Amygdala (tissue), 56 donors: Measurements from ENCODE around the gene OSGEP.

Experiments
- DNase-seq, 56 donors: peaks; one replicate each; lab custom pipeline; 2025; lab: John Stamatoyannopoulos, UW

OSGEP gene

DNA sequence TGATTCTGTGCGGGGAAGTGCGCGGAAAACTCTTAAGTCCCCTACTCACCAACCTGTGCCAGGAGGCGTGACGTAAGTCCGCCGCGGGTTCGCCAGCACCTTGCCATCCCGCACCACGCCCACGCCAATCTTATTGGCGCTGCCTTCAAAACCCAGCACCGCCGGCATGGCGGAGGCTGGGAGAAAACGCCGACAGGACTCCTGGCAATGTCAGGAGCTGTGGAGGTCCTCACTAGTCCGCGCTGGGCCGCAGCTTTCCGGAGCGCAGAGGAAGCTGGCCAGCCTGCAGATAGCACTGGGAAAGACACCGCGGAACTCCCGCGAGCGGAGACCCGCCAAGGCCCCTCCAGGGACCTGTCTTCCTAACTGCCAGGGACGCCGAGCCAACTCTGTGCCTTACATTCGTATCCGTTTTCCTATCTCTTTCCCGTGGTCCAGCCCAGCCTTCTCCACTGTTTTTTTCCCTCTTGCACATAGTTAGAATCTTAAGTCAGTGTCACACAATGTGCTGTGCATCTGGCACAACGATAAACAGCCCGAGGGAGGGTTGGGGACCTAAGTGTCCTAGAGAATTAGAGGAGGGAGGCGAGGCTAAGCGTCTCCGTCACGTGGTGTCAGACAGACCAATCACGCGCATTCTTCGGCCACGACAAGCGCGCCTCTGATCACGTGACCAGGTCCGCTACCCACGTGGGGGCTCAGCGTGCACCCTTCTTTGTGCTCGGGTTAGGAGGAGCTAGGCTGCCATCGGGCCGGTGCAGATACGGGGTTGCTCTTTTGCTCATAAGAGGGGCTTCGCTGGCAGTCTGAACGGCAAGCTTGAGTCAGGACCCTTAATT is at the start of gene OSGEP, which contains the start of gene APEX1:
OSGEP (minus strand) TSS at position 297 of the 839 bp plus-strand sequence; CDS start at position 168, 129 bp downstream.
APEX1 (plus strand) TSS at position 711 of the 839 bp plus-strand sequence. CDS start 420 bp downstream, outside the sequence.
- DNase-seq, result peak; percentile 89 to 99 (median 97)

DNA sequence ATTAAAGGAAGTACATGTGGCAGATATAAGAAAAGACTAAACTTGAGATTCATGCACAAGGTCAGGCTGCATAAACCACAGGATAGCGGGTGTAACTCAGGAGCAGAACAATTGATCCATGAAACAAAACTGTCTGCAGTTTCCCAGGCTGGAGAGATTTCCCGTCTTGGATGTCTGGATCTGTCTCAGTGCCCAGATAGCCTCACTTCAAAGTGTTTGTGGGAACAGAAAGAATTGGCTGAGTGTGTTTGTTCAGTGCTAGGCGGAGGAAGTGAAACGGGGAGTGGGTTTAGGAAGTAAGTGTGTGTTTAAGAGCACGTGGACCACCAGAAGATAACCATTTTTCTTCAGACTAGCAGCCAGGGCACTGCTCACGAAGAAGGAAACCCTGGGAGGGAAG is 49.3 kb upstream of the OSGEP start:
- peak in 17 of 56 donors; percentile 0 to 48 (median 4) for DNase-seq

DNA sequence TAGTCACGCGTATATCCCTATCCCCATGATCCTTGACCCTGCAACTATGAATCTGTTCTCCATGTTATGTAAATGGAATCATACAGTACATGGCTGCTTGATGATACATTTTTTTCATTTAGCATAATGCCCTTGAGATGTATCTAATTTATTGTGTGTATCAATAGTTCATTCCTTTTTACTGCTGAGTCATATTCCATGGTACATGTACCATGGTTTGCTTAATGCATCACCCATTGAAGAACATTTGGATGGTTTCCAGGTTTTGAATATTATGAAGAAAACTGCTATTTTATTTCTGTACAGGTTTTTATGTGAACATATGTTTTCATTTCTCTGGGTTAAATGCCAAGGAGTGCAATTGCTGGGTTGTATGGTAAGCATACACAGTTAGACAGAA is 46.7 kb upstream of the OSGEP start:
- DNase-seq, result no peak

DNA sequence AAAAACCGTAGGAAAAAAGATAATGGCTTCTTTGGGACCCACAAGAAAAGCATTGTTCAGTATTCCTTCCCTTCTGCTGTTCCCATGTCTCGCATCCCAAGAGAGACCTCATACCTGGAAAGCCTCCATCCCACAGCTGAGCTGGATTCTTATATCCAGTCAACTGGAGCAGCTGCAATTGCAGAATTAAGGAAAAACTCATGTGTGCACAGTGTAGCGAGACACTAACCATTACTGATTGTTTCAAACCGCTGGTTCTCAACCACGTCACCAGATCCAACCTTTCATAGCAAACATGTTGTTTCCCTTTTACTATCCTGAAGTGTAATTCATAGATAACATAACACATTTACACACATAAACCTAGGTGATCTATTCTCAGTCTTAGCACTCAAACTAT is 45.3 kb upstream of the OSGEP start:
- DNase-seq, result no peak

DNA sequence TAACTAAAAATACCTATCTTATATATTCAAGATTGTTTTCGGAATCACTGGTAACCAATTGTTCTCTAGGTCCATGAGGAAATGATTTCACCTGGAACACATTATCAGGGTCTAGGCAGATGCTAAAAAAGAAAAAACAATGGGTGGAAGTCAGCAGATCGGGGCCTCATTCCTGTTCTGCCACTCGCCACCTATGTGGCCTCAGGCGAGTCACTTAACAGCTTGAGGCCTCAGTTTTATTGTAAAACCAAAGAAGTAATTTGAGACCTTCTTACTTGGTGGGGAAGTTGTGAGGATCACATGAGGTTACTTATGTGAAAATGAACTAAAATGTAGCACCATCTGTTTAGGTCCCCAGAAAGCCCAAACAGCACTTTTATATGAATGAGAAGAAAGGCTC is 44.5 kb upstream of the OSGEP start:
- no peak for DNase-seq

DNA sequence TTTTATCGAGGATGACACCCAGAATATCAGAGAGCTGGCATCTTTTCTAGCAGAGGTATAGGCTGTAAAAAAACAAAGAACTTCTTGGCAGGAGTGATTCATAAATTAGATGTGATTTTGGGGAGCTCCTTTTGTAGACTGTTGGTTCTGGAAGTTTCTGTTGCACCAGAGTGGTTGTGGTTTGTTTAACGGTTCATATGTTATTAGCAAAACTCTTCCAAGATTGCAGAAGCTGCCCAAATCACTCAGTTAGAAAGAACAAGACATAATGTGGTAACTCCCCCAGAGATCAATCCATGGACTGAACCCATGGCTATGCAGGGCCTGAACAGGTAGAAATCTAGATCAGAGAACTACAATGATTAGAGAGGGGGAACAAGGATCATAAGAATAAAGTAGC is 44.0 kb upstream of the OSGEP start:
- no peak for DNase-seq

DNA sequence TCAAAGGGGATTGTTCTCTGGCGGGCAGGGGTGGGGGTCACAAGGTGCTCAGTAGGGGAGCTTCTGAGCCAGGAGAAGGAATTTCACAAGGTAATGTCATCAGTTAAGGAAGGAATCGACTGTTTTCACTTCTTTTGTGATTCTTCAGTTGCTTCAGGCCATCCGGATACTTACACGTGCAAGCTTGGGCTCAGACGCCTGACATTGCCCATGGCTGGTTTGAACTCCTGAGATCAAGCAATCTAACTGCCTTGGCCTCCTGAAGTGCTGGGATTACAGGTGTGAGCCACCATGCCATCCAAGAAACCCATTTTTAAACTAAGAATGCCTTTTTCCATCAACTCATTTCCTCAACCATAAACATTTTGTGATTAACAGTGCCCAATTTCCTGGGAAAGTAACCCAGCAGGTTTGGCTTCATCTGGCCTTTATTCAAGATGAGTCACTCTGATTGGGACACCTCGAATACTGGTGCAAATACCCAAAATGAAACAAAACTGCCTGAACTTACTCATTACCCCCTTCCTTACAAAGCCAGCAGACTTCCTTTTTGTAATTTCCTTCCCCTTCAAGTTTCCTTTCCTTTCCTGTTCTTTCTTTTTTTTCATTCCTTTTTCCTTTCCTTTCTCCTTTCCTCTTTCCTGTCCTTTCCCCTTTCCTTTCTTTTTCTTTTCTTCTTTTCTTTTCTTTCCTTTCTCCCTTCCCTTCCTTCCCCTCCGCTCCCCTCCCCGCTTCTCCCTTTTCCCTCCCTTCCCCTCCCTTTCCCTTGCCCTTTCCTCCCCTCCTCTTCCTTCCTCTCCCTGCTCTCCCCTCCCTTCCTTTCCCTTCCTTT is 40.5 kb upstream of the OSGEP start:
- no peak for DNase-seq

DNA sequence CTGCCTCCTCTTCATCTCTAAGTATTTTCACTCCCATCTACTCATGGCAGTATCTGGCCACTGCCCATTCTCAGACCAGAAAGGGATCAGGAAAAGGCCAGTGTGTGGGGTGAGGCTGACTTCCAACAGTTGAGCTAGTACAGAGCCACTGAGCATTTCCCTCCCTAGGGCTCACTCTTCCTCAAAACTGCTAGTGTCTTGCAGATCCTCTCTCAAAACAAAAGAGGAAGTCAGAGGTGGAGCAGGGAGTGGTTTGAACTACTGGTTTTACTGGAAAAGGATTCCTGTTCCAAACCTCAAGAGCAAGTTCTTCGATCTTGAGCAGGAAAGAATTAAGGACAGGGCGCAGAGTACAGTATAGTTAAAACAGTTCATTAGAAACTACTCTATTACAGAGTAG is 39.0 kb upstream of the OSGEP start:
- DNase-seq, result peak in 7 of 56 donors; percentile 0 to 15 (median 2)

DNA sequence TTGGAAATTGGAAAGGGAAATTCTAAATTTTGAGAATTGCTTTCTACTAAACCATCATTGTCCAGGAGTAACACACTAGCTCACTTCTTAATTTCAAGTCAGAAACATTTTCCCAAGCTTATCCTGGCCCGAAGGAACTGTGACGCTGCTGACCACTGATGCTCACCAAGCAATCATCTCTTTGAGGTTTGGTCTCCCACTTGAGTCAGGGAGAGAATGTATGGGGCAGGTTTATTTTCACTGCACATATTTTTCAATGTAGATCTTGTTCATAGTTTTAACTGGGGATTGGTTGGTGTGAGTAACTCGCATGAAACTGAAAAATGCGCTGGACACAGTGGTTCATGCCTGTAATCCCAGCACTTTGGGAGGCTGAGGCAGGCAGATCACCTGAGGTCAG is 37.9 kb upstream of the OSGEP start:
- DNase-seq, result no peak

DNA sequence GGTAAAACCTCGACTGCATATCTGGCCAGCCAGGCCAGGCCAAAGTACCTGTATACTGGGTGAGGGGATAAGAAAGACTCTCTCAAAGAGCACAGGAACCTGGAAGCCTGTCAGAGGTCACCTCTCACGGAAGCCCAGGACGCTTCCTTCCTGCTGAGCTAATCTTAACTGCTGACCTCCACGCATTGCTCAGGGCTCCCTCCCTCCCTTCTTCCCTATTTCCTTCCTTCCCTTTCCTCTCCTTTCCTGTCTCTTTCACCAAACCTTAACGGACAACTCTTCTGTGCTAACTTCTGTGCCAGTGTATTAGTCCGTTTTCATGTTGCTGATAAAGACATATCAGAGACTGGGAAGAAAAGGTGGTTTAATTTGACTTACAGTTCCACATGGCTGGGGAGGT is 36.0 kb upstream of the OSGEP start:
- no peak for DNase-seq

DNA sequence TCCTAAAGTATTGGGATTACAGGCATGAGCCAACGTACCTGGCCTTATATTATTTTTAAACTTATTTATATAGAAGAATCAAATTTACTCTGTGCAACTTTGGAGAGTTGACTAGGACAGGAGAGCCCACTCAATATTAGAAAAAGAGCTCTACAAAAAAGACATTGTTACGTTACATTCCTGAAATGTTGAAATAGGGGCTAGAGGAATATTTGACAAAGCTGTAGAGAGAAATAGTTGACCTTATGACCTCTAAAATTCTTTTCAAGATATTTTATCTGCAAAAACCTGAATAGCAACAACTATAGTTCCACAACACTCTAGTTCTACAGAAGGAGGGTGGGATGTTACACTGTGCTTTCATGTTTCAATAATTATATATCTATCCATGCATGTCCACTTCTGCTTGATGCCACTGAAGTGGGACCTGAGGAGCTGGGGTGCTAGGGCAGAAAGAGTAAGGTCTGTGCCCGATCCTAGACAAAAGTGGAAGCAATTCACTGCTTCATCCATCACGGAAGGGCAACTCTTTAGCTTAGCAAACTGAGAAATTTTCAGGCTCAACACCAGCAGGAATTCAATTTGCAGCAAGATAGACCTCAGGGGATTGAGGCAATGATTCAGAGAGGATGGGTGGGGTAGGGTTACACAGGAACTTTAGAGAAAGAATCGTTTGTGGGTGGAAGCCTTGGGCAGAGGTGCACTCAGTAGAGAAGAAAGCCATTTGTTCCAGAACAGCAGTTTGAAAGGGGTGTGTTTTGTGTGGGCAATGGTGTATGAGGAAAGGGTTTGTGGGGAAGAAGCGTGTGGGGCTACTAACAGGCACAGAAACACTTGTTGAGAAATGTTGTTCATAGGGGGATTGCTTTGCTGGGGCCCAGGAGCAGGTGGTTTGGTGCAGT is 34.7 kb upstream of the OSGEP start:
- DNase-seq, result no peak

DNA sequence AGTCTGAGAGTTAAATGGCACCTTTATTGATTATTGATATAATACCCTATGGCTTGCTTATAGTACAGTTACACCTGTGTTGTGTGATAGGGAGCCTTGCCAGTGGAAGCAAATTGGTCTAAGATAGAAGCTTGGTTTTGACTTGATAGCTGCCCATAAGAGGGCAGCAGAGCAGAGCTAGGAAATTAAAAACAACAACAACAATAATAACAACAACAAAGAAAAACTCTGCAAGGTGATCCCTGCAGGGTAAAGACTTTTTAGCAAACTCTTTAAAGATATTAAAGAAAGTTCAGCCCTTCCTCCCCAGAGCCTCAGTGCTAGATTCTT is 32.7 kb upstream of the OSGEP start:
- DNase-seq, result no peak

DNA sequence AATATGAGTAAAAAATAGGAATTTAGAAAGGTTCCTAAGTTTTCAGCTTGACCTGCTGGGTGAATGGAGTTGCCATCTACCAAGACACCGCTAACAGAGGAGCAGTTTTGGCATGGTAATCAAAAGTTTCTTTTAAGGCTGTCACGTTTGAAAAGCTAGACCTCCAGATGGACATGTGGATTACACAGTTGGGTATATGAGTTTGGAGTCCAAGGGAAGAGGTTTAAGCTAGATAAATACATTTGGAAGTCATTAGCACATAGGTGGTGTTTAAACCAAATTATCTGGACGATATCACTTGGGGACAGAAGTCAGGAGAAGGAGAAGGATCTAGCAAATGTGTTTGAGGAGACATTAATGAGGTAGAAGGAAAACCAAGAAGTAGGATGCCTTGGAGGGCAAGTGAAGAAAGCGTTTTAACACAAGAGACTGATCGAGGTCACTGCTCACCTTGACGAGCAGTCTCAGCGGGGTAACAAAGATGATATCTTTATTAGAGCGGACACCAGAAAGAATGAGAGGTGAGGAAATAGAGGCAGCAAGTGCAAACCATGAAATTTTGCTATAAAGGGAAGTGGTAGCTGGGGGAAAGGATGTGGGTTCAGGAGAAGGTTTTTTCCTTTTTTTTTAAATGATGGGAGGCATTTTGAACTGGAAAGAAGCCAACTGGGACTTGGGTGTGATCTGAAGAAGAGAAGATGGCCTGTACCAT is 32.2 kb upstream of the OSGEP start:
- DNase-seq, result no peak

DNA sequence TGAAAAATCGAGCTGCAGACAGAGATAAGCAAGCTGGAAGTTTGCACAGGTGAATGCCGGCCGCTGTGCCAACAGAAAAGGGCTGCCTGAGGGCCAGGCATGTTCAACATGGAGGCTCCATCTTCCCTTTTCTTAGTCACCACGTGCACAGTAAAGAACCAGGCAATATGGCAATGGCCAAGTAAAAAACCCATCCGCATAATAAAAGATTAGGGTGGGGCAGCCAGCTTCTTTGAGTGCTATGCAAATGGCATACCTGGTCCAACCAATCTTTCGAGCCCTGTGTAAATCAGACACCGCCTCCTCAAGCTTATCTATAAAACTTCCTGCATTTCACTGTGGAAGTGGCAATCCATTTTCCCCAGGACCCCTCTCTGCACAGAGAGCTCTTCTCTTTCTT is 31.3 kb upstream of the OSGEP start:
- DNase-seq, result no peak

DNA sequence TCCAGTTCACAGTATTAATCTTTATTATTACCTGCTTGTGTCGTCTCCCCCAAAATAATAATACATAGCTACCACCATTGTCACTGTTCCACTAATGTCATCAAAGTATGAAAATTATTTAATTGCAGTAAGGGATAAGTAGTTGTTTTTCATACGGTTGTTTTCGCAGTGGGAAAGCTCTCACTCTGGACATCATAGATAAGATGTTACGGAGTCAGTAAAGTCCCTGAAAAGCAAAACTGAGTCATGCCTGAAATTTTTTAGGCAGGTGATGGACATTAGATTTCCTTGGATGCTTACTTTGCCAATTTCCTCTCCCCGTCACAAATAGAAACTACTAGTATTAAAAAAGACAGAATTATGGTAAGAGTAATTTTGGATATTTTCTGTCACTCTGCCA is 27.8 kb upstream of the OSGEP start:
- no peak for DNase-seq

DNA sequence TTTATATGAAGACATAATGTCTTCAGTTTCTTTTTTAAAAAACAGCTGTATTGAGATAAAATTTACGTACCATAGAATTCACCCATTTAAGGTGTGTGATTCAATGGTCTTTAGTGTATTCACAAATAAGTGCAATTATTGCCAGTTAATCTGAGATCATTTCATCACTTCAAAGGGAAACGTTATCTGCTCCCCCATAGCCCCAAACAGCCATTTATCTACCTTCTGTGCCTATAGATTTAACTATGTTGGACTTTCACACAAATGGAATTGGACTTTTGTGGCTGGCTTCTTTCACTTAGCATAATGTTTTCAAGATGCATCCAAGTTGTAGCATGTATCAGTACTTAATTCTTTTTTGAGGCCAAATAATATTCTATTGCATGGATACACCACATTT is 24.3 kb upstream of the OSGEP start:
- DNase-seq, result no peak

DNA sequence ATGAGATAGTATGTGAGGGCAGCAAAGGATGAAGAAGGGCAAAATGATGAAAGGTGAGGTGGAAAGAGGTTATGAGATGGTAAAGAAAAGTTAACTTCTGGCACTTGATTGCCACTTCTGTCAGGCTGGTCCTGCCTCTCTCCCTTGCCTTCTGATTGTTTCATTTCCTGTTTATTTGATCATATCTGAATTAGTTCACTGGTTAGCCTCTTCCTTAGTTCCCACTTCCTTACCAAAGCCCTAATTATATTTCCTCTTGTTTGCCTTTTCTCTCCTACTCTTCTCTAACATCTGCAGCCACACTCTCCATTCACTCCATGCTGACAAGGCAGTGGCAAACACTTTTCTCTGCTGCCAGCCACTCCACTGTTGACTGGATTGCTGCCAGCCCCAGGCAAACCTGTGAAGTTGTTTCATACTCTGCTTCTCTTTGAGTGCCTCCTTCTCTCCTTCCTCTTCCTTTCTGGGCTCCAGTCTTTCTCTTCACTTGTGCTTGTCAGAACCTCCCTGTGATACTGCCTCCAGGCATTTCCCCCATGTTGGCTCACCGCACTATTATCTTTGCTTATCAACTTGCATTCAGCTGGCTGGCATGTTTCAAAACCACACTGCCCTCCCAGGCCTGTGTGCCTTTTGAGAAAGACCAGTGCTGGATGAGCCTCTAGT is 22.7 kb upstream of the OSGEP start:
- peak in 12 of 56 donors; percentile 6 to 31 (median 10) for DNase-seq

DNA sequence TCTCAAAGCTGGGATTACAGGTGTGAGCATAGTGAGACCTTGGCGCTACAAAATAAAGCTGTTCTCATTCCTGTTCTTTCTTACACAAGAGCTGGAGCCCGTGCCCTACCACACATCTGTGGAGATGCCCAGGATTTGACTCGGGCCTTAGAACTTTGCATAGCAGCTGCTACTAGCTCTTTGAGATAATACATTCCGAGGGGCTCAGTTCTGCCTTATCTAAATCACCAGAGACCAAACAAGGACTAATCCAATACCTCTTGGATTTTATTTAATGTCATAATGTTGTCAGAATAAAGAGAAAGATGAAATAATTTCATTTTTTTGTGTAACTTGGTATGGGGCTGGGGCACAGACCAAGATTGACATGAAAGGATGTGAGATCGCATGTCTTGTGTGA is 22.2 kb upstream of the OSGEP start:
- no peak for DNase-seq

DNA sequence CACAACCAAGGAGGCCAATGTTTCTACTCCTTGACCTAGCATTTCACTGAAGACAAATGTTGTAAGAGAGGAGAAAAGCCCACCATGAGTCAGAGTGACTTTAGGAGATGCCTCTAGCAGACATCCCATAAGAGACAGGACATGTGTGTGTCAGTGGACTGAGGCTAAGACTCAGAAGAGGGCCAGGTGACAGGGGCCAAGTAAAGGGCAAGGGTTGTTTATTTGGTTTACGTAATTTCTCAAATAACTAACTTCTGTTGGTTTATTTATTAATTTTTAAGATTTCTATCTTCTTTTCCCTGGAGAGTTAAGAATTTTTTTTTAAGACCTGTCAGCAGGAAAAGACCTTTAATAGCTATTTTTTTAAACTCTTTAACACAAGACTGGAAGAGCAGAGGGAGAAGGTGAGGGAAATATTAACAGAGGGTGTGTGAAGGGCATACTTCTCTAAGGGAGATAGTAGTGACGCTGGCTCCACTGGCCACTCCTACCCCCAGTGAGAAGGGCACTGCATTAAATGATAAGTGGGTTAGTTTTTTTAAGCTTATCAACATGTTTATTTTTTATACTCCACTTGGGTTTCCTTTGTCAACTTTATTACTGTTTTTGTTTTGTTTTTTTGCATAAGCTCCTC is 18.0 kb upstream of the OSGEP start:
- DNase-seq, result no peak
